ENCODE data around the gene KAT5.
A peak's percentile ranks its signal among the peaks of the same experiment; 100 is the strongest.
"Not testable (repeated sequence)": the region's sequence is repeated elsewhere in the genome, so short reads cannot be mapped to it uniquely, and the experiment has no call there.

KAT5 gene

GRCh38 chr11:65744699-65745042, 32.6 kb downstream of the KAT5 start:
- no peak for DNase-seq (ENCODE audit: low read depth)

GRCh38 chr11:65745049-65745448, 33.0 kb downstream of the KAT5 start:
- no peak for DNase-seq (ENCODE audit: low read depth)

GRCh38 chr11:65762169-65762568, 50.1 kb downstream of the KAT5 start:
- not testable (repeated sequence) for DNase-seq (ENCODE audit: low read depth)

- DNase-seq (ENCODE audit: low read depth), result not testable (repeated sequence)
Measured at GRCh38 chr11:65762816-65763215, 50.8 kb downstream of the KAT5 start.

GRCh38 chr11:65764434-65764833, 52.4 kb downstream of the KAT5 start:
- no peak for DNase-seq (ENCODE audit: low read depth)

- DNase-seq (ENCODE audit: low read depth), result peak; percentile 65
Measured at GRCh38 chr11:65766535-65766934, 54.5 kb downstream of the KAT5 start.

GRCh38 chr11:65767406-65767805, 55.4 kb downstream of the KAT5 start:
- DNase-seq (ENCODE audit: low read depth), result no peak

- not testable (repeated sequence) for DNase-seq (ENCODE audit: low read depth)
Measured at GRCh38 chr11:65767806-65768205, 55.8 kb downstream of the KAT5 start.

All from iris pigment epithelial cell (primary cell).